GM12872 (cell line): ENCODE data around the gene PCSK6.

Experiments
- TF ChIP-seq, protein P1 (sequence below): IDR thresholded peaks from 3 replicates; pipeline ENCODE4 v1.5.1; 2011; ENCODE audit warnings: low read depth, mild to moderate bottlenecking, low read length, moderate library complexity; ENCODE audit not compliant: insufficient read depth

Gene PCSK6

DNA sequence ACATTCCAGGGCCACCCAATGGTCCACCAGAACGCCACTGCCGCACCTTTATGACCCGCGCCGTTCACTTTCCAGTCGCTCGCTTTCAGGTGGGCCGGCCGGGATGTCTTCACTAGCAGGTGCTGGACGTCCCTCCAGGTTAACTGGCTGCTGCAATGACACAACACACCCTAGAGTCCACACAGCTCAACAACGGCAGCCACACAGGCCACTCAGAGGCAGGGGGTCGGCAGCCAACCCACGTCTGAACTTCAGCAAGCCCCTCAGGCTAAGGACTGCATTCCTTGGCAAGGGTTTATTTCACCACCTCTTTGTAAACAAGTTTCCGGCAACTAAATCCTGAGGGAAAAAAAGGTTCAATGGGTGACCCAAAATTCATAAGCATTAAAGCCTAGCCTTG, 105.2 kb downstream of the PCSK6 start:
- TF ChIP-seq, protein P1, sequence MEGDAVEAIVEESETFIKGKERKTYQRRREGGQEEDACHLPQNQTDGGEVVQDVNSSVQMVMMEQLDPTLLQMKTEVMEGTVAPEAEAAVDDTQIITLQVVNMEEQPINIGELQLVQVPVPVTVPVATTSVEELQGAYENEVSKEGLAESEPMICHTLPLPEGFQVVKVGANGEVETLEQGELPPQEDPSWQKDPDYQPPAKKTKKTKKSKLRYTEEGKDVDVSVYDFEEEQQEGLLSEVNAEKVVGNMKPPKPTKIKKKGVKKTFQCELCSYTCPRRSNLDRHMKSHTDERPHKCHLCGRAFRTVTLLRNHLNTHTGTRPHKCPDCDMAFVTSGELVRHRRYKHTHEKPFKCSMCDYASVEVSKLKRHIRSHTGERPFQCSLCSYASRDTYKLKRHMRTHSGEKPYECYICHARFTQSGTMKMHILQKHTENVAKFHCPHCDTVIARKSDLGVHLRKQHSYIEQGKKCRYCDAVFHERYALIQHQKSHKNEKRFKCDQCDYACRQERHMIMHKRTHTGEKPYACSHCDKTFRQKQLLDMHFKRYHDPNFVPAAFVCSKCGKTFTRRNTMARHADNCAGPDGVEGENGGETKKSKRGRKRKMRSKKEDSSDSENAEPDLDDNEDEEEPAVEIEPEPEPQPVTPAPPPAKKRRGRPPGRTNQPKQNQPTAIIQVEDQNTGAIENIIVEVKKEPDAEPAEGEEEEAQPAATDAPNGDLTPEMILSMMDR = no peak

DNA sequence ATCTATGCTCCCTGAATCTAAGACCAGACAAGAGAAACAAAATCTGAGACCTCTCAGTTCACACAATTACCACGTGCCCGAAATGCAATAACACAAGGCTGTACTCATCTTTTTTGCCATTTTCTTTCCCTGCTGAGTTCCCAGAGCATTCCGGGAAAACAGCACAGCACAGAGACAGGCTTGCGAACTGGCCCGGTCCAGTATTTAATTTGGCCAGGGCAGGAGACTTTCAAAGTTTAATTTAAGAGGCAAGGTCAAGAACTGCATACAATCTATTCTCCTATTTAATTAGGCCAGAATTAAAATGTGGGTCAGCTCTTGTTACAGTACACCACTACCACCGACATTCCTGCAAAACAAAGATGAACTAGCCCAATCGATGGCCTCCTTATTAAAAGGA, 107.0 kb downstream of the PCSK6 start:
- TF ChIP-seq, protein P1 = no peak

DNA sequence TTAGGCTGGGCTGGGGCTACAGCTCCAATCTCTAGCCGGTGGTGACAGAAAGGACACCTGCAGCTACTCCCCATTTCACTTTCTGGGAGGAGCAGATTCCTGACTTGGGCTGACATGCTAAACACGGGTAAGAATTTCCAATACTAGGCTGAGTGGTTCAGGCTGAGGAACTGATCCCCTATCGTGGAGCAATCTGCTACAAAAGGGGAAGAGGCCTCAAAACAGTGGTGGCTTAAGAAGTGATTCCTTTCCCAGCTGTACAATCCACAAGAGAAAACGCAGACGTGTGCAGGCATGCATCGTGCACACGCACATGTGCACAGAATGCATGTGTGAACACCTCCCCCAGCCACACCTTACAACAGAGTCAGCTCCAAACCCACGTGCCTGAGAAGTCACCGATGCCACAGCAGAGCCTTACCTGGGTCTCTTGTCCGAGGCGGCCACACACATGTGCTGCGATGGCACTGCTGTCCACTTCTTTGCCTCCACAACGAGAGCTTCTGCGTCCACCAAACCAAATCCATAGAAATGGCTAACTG, 107.8 kb downstream of the PCSK6 start:
- TF ChIP-seq, protein P1 = no peak

DNA sequence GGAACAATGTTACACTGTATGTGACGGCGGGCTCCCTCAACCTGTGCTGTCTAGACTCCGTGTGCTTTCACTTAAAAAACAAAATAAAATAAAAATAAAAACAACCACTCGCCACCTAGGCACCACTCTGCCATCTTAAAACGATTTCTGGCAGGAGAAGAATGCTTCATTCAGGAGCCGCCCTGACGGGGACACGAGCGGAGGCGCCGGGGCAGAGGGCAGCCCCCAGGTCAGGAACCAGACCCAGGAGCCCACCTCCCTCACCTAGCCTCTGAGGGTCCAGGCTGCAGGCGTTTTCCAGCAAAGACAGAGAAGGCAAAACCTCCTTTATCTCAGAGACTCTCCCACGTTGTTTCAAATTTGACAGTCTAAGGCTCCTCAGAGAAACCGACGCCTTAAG, 109.4 kb downstream of the PCSK6 start:
- TF ChIP-seq, protein P1 = no peak

DNA sequence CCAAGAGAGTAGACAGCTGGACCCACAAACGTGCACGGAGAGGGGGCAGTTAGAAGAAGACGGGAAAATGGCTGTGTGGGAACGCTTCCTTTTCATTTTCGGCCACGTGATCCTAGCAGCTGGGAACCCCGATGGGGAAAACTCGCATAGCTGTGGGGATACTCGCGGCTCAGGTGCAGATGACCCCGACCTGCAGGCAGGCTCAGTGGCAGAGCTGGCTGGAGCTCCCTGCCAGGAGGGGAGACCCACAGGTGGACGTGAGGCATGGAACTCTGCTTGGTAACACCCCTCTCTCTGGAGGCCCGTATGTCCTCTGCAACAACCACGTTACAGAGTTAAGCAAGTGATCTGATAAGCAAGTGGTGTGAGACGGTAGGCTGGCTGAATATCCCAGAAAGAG, 109.9 kb downstream of the PCSK6 start:
- TF ChIP-seq, protein P1 = no peak

DNA sequence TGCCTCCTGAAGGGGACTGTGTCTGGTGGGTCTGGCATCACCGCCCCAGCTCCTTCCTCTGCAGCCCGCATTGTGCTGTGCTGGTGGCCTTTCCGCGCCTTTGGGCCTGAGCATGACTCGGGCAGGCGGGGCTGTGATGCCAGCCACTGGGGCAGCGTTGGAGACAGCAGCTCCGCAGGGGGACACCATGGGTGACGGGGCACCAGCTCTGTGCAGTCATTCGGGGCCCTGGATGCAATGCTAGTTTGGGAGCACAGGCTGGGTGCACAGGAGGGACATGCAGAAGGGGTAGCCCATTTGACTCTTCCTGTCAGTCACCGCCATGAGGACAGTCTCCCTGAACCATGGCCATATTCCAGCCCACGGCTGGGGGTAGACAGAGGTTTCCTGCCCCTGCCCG, 110.6 kb downstream of the PCSK6 start:
- TF ChIP-seq, protein P1 = no peak

DNA sequence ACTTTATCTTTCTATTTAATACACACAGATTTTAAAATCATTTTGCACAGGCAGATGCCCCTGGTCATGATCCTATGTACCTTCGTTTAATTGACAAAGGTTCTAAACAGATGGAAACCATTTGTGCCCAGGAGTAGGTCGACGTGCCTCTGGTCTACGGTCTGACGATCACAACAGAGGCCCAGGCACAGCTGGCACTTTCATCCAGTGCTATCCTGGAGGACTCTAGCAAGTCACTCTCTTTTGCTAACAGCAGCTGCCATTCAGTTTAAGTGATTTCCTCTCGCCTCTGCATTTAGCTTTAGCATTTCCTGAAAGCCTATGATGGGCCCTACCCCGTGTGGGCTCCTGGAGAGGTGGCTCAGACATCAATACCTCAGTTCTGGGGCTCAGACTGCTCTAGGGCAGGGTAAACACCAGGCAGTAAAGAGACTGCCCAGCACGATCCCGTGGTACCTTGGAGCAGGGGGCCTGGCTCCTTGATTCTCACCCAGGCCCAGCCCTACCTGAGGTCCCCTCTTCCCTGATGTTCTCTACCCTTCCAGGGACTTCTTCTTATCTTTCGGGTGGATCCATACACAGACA, 111.2 kb downstream of the PCSK6 start:
- TF ChIP-seq, protein P1 = no peak
